Muscle of back (tissue), 13 donors: ENCODE measurements around the gene EIF4G3. TPM values are rescaled to one million over a fixed set of nuclear protein-coding genes. Genes with fewer than 3 reads are reported as not detected.
"Not testable (repeated sequence)": the region's sequence is repeated elsewhere in the genome, so short reads cannot be mapped to it uniquely, and the experiment has no call there.

ENCODE experiments used
- DNase-seq, 3 donors: peaks; one replicate each; pipeline versions ENCODE4 v3.0.0 to v3.0.0-alpha.2; 2013
- long read RNA-seq, 9 donors: transcript quantifications; one replicate each; lab custom pipeline, GENCODE V29; 2026
- polyA plus RNA-seq, 10 donors: library from polyadenylated mRNA; unstranded; fragments of 120-200 nt; gene quantifications; one replicate each; pipeline ENCODE4 v1.2.1, GENCODE V29; 2013; ENCODE audit not compliant: insufficient read length in 10 of 10

The EIF4G3 gene, protein sequence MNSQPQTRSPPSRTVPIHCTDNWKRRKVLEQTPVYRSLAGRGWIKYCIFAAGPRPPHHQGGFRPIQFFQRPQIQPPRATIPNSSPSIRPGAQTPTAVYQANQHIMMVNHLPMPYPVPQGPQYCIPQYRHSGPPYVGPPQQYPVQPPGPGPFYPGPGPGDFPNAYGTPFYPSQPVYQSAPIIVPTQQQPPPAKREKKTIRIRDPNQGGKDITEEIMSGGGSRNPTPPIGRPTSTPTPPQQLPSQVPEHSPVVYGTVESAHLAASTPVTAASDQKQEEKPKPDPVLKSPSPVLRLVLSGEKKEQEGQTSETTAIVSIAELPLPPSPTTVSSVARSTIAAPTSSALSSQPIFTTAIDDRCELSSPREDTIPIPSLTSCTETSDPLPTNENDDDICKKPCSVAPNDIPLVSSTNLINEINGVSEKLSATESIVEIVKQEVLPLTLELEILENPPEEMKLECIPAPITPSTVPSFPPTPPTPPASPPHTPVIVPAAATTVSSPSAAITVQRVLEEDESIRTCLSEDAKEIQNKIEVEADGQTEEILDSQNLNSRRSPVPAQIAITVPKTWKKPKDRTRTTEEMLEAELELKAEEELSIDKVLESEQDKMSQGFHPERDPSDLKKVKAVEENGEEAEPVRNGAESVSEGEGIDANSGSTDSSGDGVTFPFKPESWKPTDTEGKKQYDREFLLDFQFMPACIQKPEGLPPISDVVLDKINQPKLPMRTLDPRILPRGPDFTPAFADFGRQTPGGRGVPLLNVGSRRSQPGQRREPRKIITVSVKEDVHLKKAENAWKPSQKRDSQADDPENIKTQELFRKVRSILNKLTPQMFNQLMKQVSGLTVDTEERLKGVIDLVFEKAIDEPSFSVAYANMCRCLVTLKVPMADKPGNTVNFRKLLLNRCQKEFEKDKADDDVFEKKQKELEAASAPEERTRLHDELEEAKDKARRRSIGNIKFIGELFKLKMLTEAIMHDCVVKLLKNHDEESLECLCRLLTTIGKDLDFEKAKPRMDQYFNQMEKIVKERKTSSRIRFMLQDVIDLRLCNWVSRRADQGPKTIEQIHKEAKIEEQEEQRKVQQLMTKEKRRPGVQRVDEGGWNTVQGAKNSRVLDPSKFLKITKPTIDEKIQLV (N-terminal part only)
- 10 to 100 TPM; 30.2 to 42.5 (median 35.7) TPM for polyA plus RNA-seq
- long read RNA-seq, donor 1, partial matches to known transcripts, result 6 of 7 reads
- long read RNA-seq, donor 1, other reads (novel, unspliced or antisense), result 0 of 7 reads
- long read RNA-seq, donor 2, result 0 reads
- long read RNA-seq, donor 3, result 0 reads
- long read RNA-seq, donor 4, partial matches to known transcripts, result 0 of 1 reads
- long read RNA-seq, donor 4, other reads (novel, unspliced or antisense), result 0 of 1 reads
- long read RNA-seq, donor 5, result 0 reads
- long read RNA-seq, donor 6, partial matches to known transcripts, result 11 of 11 reads
- long read RNA-seq, donor 6, other reads (novel, unspliced or antisense), result 0 of 11 reads
- long read RNA-seq, donor 7, partial matches to known transcripts, result 18 of 18 reads
- long read RNA-seq, donor 7, other reads (novel, unspliced or antisense), result 0 of 18 reads
- long read RNA-seq, donor 8, result 0 reads
- long read RNA-seq, donor 9, result 0 reads

DNA sequence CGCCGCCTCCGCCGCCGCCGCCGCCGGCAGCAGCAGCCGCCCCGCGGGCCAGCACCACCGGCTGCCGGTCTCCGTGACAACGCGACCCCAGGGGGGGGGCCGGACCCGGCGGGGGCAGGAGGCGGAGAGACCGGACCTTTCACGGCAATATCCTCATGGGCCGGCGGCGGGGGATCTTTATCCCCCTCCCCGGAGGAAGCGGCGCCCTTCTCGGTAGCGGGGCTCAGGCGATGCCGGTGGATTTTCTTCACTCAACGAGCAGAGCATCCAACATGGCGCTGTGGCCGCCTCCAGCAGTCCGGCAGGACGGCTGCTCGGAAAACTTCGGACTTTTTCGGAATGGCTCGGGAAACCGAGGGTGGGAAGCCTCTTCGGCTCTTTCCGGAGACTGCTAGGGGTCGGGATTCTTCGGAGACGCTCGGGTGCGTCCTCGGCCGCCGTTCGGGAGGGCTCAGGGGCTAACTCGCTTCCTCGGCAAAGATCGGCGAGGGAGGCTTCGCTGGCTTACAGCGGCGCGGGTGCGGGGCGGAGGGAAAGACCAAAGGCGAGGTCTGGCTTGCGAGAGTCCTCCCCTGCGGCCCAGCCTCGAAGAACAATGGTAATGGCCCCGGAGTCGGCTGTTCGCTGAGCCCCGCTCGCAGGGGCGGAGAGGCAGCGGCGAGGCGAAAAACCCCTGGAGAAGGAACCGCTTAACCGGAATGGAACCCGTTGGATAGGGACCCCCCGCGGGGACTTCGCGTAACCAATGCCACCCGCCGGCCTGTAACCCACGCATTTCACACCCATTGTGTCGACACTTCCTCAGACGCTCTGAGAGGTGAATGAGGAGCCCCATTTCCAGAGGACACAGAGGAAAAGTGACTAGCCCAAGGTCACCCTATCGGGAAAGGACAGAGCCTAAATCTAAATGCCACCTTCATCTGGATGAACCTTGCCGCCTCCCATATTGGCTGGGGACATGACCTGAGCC is at the start of gene EIF4G3:
EIF4G3 (minus strand) TSS at position 312 of the 970 bp plus-strand sequence. CDS start 174,155 bp downstream, outside the sequence.
- peak; percentile 98 to 100 (median 99) for DNase-seq

DNA sequence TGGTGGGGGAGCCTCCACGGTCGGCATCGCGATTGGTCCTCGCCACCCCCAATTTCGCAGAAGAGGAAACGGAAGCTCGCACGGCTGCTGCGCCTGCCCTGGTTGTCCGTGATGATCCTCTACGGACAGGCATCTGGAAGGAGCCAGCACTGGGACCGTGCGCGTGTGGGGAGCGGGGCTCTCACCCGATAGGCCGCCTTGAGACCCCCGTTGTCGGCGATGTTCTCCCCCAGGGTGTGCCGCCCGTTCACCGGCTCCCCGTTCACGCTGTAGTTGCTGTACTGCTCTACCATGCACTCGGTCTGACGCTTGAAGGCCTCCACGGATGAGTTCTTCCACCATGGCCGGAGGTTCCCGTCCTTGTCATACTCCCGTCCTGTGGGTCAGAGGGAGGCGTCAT is 48.4 kb upstream of the EIF4G3 start:
- no peak for DNase-seq

DNA sequence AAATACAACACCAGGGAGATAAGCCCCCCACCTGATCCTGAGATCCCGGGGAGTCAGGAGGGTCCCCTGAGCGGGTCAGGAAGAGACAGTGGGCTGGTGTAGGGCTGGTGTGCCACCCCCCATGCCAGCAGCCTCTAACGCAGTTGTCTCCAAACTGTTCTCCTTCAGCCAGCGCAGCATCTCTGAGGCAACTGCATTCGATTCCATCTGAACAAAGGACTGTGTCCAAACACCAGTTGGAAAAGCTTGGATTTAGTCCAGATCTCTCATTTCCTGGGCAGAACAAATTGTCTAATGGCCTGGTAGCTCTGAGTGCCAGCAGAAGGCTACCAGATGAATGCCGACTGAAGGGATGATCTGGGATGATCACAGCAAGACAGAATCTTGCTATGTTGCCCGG is 44.1 kb upstream of the EIF4G3 start:
- DNase-seq, result peak in 2 of 3 donors; percentile 17 to 27

DNA sequence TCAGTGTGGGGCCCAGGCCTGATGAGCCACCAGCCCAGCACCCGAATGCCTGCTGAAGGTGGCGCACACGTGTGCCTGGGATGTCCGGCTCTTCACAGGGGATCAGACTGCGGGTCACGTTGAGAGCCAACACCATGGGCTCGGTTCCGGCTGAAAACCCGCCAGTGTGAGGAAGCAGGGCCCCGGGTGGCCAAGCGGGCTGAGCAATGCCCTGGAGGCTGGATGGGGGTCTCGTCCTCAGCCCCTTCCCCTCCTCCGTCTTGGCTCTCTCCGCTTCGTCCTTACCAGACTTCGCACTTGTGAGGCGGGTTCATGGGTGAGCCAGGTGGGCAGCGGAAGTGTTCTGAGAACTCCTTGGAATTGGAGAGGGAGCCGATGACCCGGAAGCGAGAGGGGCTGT is 43.0 kb upstream of the EIF4G3 start:
- no peak for DNase-seq

DNA sequence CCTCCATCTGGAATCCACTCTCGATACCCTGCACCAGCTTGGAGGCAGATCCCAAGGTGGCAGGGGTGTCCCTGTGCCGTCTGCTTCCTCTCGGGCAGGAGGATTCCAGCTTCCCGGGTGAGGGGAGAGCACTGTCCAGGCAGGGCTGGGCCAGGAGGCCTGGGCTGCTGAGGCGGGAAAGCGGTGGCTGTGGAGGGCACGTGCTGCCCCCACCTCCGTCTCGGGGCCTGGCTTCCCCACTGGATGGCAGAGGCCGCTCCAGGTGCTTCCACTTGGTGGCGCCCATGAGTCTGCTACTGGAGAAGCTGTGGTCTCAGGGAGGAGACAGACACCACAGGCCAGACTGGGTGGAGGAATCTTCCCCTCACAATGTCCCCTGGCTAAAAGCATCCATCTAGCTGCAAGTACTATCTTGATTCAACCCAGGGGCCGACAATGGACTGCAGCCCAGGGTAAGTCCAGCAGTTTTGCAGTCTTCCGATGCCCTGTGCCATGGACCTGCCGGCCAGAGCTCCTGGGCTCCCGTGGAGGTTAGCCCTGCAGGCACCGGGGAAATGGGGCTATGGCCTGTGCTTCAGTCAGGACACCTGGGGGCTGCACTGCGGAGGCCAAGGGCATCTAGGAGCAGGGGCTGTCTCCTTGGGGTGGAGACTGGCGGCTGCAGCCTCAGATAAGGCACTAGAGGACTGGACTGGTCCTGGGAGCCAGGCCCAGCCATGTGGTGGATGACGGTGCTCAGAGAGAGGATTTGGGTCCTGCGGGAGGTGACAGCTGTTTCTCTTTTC is 41.3 kb upstream of the EIF4G3 start:
- no peak for DNase-seq

DNA sequence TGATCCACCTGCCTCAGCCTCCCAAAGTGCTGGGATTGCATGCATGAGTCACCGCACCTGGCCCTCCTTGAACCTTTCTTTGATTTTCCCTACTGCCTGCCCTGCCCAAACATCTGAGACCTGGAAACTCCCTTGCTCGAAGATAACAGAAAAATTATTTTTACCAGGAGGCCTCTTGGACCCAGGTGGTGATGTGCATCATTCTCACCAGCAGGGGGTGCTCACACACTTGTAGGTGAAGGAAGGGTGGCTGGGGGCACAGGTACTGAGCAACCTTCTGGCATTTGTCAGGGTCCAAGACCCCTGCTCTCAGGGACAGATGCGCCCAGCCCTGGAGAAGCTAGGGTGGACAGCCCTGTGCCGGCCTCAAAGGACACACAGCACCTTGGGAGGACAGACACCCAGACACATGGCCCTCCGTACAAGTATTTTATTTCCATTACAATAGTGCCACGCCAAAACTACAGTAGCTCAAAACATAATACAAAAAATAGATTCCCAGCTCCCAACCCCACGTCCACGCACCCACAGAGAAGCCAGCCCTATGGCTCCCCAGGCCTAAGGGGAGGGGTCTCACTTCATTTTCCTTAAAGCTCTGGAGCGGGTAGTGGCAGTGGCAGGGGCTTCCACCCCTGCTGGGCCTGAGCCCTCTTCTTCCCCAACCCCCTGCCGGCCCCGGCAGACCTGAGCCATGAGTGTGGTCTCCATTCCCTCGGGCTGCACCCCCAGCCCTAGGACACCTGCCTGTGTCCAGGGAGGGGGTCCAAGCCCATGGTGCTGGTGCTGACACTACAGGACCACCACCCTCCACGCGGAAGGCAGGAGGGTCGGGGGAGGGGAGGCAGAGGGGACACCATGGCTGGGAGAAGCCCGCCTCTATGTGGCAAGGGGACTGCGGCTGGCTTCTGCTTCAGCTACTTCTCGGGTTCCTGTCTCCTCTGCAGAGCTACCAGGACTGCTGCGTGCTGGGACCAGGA is 40.4 kb upstream of the EIF4G3 start:
- peak in 1 of 3 donors; percentile 34 for DNase-seq

DNA sequence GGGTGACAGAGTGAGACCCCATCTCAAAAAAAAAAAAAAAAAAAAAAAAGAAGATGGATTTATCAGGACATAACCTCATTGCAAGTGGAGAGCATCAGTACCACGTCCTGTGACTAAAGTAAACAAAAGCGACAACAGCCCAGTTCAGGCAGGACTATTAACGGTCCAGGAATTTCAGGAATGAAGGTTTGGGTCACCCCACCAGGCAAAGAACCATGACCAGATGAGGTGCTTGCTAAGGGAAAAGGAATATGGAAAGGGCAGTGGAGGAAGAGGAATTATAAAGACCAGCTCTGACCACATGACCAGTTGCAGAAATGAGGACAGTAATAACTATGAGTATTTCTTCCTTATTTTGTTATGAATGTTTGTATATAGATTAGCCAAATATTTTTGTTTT is 35.4 kb upstream of the EIF4G3 start:
- DNase-seq, result no peak

DNA sequence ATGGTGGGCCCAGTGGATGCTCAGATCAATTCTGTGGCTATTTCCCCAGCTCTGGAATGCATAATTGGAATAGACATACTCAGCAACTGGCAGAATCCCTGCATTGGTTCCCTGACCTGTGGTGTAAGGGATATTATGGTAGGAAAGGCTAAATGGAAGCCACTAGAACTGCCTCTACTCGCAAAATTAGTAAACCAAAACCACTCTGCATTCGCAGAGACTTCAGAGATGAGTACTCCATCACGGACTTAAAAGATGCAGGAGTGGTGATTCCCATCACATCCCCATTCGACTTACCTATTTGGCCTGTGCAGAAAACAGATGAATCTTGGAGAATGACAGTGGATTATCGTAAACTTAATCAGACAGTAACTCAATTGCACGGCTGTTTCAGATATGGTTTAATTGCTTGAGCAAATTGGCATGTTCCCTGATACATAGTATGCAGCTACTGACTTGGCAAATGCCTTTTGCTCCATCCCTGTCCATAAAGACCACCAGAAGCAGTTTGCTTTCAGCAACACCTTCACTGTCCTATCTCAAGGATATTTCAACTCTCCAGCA is 31.5 kb upstream of the EIF4G3 start:
- not testable (repeated sequence) for DNase-seq

DNA sequence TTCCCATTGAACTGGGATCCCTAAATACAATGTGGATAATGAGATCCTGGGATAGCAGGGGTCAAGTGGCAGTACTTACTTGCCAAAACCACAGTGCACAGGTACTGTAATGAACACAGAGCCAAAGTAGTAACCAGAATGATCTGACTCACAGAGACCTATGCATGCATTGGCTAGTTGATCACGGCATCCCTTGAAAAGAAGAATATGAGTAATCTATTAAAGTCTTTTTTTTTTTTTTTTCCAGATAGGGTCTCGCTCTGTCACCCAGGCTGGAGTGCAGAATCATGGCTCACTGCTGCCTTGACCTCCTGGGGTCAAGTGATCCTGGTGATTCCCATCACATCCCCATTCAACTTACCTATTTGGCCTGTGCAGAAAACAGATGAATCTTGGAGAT is 29.4 kb upstream of the EIF4G3 start:
- no peak for DNase-seq

DNA sequence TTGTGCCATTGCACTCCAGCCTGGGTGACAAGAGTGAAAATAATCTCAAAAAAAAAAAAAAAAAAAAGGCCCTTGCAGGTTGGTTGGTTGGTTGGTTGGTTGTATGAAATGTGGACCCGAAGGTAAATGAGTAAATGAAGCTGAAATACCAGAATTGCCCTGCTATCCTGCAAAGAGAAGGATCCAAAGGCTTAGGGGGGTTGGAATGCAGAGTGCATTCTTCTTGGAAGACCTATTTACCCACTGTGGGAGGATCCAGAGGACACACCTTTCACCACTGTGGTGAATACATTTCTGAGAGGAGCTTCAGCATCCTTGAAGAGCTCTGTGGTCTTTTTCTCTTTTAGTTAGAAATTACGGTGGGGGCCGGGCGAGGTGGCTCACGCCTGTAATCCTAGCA is 28.7 kb upstream of the EIF4G3 start:
- no peak for DNase-seq

DNA sequence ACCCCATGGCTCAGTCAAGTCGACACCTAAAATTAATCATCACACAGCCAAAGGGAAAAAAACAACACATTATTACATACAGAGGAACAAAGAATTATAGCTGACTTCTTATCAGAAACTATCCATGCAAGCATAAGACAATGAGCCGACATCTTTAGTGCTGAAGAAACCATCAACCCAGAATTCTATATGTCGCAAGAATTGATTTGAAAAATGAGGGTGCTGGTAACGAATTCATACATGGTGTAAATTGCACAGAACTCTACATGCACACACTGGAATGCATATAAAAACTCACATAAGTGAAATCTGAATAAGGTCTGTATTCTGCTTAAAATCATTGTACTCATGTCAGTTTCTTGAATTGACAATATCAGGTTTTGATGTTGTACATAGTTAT is 25.0 kb upstream of the EIF4G3 start:
- no peak for DNase-seq

DNA sequence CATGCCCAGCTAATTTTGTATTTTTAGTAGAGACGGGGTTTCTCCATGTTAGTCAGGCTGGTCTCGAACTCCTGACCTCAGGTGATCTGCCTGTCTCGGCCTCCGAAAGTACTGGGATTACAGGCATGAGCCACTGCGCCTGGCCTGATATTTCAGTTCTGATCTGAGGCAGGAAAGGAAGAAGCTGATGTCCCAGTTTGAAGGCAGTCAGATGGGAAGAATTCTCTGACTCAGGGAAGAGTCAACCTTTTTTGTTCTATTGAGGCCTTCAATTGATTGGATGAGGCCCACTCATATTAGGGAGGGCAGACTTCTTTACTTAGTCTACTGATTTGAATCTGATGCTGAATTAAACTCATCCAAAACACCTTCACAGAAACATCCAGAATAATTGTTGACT is 24.5 kb upstream of the EIF4G3 start:
- not testable (repeated sequence) for DNase-seq

DNA sequence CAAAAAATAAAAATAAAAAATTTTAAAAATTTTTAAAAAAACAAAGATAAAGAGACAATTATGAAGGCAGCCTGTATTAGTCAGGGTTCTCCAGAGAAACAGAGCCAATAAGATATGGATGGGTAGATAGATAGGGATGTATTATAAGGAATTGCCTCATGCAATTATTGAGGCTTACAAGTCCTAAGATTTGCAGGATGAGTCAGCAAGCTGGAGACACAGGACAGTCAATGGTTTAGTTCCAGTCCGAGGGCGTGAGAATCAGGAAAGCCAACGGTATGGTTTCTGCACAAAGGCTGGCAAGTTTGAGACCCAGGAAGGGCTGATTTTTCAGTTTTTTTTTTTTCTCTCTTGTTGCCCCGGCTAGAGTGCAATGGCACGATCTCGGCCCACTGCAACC is 24.1 kb upstream of the EIF4G3 start:
- no peak for DNase-seq

DNA sequence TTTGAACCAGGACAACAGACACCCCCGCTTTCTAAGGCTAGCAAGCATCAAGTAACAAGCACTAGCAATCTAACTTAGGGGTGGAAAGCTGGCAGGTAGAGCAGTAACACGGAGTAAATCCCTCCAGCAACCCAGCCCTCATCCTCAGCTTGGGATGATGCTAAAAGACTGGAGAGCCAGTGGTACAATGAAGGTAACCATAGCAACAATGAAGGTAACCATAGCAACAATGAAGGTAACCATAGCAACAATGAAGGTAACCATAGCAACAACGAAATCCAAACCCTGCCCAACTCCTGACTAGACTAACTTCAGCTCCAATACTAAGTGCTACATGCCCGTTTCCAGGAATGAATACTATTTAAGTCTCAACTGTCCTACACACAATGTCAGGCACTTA is 22.2 kb upstream of the EIF4G3 start:
- no peak for DNase-seq

DNA sequence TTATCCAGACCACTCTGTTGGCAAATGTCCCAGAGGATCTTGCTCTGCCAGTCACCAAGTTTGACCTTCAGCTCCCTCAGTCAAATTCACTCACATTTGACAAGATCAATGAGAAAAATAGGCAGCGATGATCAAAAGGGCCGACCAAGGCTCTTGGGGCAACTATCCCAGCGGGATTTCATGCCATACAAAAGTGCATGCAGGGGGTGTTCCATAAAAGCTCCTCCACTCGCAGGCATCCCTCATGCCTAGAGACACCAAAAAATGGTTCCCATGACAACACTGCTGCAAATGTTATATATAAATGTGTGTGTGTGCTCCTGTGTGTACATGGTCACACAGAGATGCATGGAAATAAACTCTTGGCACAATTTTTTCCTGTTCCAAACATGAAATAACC is 16.2 kb upstream of the EIF4G3 start:
- DNase-seq, result no peak

DNA sequence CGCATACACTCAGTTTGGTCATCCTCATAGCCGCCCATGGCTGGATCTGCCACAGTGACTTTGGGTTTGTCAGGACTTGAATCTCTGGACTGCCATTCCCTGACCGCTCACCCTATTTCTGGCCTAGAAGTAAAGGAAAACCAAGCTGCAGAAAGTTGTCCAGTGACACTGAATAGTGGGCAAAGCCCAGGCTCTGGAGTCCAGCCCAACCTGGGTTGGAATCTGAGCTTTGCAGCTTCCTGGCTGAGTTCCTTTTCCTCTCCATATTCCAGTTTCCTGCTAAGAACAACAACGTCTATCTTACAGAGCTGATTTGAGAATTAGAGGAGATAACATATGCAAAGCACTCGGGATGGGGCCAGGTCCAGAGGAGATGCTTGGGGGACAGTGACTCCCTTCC is 15.6 kb upstream of the EIF4G3 start:
- peak in 1 of 3 donors; percentile 32 for DNase-seq

DNA sequence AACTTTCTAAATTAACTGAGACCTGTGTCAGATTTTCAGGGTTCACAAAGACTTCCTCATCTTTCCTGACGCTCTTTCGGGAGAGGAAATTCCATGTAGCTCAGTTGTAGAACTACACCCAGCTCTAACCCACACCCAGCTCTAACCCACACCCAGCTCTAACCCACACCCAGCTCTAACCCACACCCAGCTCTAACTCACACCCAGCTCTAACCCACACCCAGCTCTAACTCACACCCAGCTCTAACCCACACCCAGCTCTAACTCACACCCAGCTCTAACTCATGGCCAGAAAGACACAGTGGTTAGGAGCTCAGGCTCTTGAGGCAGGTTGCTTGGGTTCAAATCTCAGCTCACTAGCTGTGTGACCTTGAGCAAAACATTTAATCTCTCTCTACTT is 14.1 kb upstream of the EIF4G3 start:
- DNase-seq, result not testable (repeated sequence)
